Naive B cell (primary cell): Measurements from ENCODE around the gene IL2RA. TPM values are rescaled to one million over a fixed set of nuclear protein-coding genes. Genes with fewer than 3 reads are reported as not detected.

Source experiments
- ATAC-seq, 2 donors: fragments of 150-1000 bp; cut with Tn5 transposase; 2 replicates each; pipeline ENCODE4 v1.10.0; 2021; ENCODE audit warnings: low read depth in 2 of 2, mild to moderate bottlenecking in 2 of 2, moderate library complexity in 2 of 2
- DNase-seq: peaks from one replicate; pipeline ENCODE4 v3.0.0; 2022
- H3K27ac Mint-ChIP-seq, 6 donors: one replicate each; pipeline ENCODE4 v1.8.0; 2020 to 2022; ENCODE audit warnings: mild to moderate bottlenecking in 6 of 6, mixed read lengths in 6 of 6, moderate library complexity in 5 of 6, inconsistent platforms in 2 of 6
- H3K27me3 Mint-ChIP-seq, 3 donors: one replicate each; pipeline ENCODE4 v1.8.0; 2021 to 2022; ENCODE audit warnings: mixed read lengths in 3 of 3, mild to moderate bottlenecking in 1 of 3
- H3K36me3 Mint-ChIP-seq, 2 donors: one replicate each; pipeline ENCODE4 v1.8.0; 2020 to 2022; ENCODE audit warnings: mixed read lengths in 2 of 2, inconsistent platforms in 1 of 2, mild to moderate bottlenecking in 1 of 2
- H3K4me1 Mint-ChIP-seq, 3 donors: one replicate each; pipeline ENCODE4 v1.8.0; 2020 to 2022; ENCODE audit warnings: mixed read lengths in 3 of 3, inconsistent platforms in 1 of 3, mild to moderate bottlenecking in 1 of 3, moderate library complexity in 1 of 3
- H3K4me3 Mint-ChIP-seq, 8 donors: one replicate each; pipeline ENCODE4 v1.8.0; 2020 to 2022; ENCODE audit warnings: mild to moderate bottlenecking in 8 of 8, mixed read lengths in 8 of 8, moderate library complexity in 8 of 8, inconsistent platforms in 2 of 8
- H3K9me3 Mint-ChIP-seq, 7 donors: one replicate each; pipeline ENCODE4 v1.8.0; 2020 to 2022; ENCODE audit warnings: mixed read lengths in 7 of 7, mild to moderate bottlenecking in 5 of 7, inconsistent platforms in 2 of 7, moderate library complexity in 1 of 7
- polyA plus RNA-seq, 6 donors: library from polyadenylated mRNA; unstranded; fragments of 300-500 nt; fragmentation: Illumina TruSeq; gene quantifications; one replicate each; pipeline ENCODE4 v1.2.3, GENCODE V29; 2021; ENCODE audit warnings: low read depth in 6 of 6

Gene IL2RA
- polyA plus RNA-seq, 6 donors from 2014 or later: 1.8 to 9.2 (median 4.7) TPM

DNA sequence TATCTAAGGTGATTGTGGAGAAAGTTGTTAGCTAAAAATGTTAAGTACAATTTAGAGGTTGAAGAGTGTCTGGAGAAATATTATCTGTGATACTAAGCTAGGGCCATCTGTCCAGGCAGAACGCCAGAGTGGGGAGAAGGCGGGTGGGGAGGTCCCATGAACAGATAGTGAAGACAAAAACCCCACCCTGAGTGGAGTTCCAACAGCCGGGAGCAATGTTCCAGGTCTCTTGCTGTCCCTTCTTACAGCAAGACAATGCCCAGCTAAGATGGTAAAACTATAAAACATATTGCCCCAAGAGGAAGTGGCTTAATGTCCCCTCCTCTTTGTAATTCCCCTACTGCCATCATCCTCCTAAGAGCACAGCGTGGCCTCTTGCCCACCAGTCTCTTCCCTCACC, 74.4 kb downstream of the IL2RA start:
- ATAC-seq: peak; percentile 64 to 80
- Mint-ChIP-seq H3K27me3 (peaks cover 0 to 17% (median 8%) of the 10 kb centered on the region in 3 donors), H3K9me3 (peaks cover 5 to 18% (median 13%) of the 10 kb centered on the region in 7 donors), H3K4me3 (no peak overlapping the region), H3K36me3 (peaks cover 4 to 8% of the 10 kb centered on the region in 2 donors), H3K4me1 (peaks cover 10 to 11% (median 10%) of the 10 kb centered on the region in 3 donors), H3K27ac (peak overlapping the region in 5 of 6 donors; percentile 2 to 96 (median 54))
- no peak for DNase-seq

DNA sequence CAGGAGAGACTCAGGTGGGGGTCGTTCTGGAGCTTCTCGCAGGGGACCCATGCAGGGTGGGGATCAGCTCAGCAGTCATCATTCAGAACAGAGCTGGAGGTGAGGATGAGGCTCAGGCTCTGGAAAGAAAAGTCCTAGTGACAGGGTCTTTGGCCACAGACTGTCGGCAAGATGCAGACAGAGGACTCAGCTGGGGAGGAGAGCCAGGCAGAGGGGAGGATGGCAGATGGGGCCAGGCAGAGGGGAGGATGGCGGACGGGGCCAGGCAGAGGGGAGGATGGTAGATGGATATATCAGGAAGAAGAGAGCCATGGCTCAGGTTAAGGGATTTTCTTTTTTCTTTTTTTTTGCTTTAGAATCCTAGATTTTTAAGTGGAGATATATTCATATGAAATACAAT, 77.1 kb downstream of the IL2RA start:
- no peaks in the 10 kb centered on the region for H3K9me3 Mint-ChIP-seq
- H3K27me3 Mint-ChIP-seq: peaks cover 0 to 15% (median 8%) of the 10 kb centered on the region in 3 donors
- H3K4me1 Mint-ChIP-seq: peaks cover 10 to 11% (median 10%) of the 10 kb centered on the region in 3 donors
- H3K4me3 Mint-ChIP-seq: no peak overlapping the region
- no peak for DNase-seq
- peak overlapping the region in 1 of 6 donors; percentile 41 for H3K27ac Mint-ChIP-seq
- ATAC-seq: no peak
- H3K36me3 Mint-ChIP-seq: no peaks in the 10 kb centered on the region

DNA sequence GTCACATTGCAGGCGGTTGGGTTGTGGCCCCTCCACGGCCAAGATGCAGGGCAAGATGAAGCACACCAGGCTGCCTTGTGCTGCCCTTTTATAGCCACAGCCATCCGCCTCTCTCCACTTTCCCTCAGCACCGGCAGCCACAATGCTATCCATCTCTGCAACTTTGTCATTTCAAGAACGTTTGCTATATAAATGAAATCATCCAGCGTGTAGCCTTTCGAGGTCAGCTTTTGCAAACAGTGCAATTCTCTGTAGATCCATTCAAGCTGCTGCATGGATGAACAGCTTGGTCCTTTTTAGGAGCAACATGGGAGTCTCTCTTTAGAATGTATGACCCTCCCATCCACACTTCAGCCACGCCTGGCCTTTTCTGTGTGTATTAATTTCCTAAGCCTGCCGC, 78.4 kb downstream of the IL2RA start:
- H3K27ac Mint-ChIP-seq: no peak overlapping the region
- no peak for DNase-seq
- H3K4me3 Mint-ChIP-seq: peak overlapping the region in 1 of 8 donors; percentile 72

DNA sequence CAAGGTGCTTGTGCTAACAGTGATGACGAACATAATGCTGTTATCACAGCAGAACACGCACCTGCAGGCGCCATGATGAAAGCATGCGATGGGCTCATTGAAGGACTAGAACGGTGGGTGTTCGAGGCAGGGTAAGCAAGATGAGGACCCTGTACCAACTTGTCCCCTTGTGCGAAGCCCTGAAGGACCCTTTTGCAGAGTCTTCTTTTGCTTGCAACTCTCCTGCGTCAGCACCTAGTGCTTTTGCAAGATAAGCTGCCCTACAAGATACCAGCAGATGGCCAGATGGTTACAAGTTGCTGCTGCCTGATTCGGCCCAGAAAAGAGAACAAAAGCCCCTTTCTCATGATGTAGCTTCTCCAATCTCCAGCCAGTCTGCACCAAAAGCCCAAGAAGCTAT, 80.6 kb downstream of the IL2RA start:
- peaks cover 1 to 4% (median 1%) of the 10 kb centered on the region in 3 donors for H3K4me1 Mint-ChIP-seq
- H3K36me3 Mint-ChIP-seq: no peaks in the 10 kb centered on the region
- peak overlapping the region in 2 of 8 donors; percentile 13 to 48 for H3K4me3 Mint-ChIP-seq
- no peak overlapping the region for H3K27ac Mint-ChIP-seq
- ATAC-seq: no peak
- no peaks in the 10 kb centered on the region for H3K9me3 Mint-ChIP-seq
- no peak for DNase-seq
- H3K27me3 Mint-ChIP-seq: peaks cover 0 to 15% (median 8%) of the 10 kb centered on the region in 3 donors

More for the DNA sequence above, 78.4 kb downstream of the IL2RA start:
- Mint-ChIP-seq H3K9me3 (no peaks in the 10 kb centered on the region), H3K36me3 (no peaks in the 10 kb centered on the region), H3K4me1 (peaks cover 10 to 11% (median 10%) of the 10 kb centered on the region in 3 donors), H3K27me3 (peaks cover 0 to 15% (median 8%) of the 10 kb centered on the region in 3 donors)
- ATAC-seq: no peak

DNA sequence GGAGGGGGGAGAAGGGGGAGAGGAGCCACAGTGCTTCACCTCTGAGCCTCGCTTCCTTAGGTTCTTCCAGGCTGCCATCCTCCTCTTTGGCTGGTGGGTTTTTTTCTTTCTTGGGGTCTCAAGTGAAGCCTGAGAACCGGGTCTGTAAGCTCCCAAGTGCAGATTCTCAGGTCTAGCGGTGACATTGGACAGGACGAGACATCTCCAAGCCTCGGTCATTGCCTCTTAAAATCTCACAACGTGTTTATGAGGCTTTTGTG, 84.0 kb downstream of the IL2RA start:
- Mint-ChIP-seq H3K4me3 (peak overlapping the region; percentile 85 to 98 (median 94)), H3K4me1 (peaks cover 14 to 29% (median 23%) of the 10 kb centered on the region in 3 donors), H3K36me3 (no peaks in the 10 kb centered on the region), H3K9me3 (no peaks in the 10 kb centered on the region), H3K27ac (peak overlapping the region in 5 of 6 donors; percentile 34 to 97 (median 84)), H3K27me3 (peaks cover 0 to 5% (median 0%) of the 10 kb centered on the region in 3 donors)
- DNase-seq (no peak), ATAC-seq (no peak)

DNA sequence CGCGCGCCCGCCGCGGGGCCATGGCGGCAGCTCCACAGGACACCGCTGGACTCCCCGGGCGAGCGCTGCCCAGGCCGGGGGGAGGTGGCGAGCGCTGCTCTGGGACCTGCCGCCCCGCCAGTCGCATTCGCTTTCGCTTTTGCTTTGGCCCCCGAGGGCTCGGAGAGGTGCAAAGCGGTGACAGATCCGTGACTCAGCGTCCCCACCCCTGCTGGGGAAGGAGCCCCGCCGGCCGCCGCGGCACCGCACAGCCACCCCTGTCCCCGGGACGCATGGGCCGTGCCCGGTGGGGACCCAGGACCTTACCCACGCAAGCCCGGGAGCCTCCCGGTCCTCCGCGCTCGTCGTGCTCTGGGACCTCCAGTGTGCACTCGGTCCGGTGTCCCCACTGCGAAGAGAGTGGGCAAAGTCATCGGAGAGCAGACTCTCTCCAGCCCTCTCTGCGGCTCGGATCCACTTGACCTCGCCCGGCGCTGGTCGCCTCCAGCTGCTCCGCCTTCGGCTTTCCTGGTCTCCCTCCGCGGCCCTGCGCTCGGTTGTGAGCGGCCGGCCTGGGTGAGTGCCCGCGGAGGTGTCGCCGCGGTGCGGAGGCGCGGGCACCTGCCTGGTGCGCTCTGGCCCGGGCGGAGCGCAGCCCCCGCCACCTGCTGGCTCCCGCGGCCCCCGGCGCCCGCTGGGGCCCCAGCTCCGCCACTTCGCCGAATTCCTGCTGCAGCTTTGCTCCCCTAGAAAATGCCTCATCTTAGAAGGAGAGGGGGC, 84.5 kb downstream of the IL2RA start, which contains the start of gene IL15RA:
TSS of gene IL15RA (minus strand) at position 73 of the 759 bp plus-strand sequence. CDS start at position 22, 51 bp downstream.
- Mint-ChIP-seq H3K9me3 (no peaks in the 10 kb centered on the region), H3K36me3 (no peaks in the 10 kb centered on the region), H3K4me1 (peaks cover 14 to 29% (median 23%) of the 10 kb centered on the region in 3 donors), H3K27ac (peak within 1 kb of the TSS; percentile 87 to 97 (median 93)), H3K4me3 (peak within 1 kb of the TSS; percentile 90 to 98 (median 94)), H3K27me3 (peaks cover 0 to 5% (median 0%) of the 10 kb centered on the region in 3 donors)
- peak; percentile 76 for DNase-seq
- ATAC-seq: peak; percentile 73

DNA sequence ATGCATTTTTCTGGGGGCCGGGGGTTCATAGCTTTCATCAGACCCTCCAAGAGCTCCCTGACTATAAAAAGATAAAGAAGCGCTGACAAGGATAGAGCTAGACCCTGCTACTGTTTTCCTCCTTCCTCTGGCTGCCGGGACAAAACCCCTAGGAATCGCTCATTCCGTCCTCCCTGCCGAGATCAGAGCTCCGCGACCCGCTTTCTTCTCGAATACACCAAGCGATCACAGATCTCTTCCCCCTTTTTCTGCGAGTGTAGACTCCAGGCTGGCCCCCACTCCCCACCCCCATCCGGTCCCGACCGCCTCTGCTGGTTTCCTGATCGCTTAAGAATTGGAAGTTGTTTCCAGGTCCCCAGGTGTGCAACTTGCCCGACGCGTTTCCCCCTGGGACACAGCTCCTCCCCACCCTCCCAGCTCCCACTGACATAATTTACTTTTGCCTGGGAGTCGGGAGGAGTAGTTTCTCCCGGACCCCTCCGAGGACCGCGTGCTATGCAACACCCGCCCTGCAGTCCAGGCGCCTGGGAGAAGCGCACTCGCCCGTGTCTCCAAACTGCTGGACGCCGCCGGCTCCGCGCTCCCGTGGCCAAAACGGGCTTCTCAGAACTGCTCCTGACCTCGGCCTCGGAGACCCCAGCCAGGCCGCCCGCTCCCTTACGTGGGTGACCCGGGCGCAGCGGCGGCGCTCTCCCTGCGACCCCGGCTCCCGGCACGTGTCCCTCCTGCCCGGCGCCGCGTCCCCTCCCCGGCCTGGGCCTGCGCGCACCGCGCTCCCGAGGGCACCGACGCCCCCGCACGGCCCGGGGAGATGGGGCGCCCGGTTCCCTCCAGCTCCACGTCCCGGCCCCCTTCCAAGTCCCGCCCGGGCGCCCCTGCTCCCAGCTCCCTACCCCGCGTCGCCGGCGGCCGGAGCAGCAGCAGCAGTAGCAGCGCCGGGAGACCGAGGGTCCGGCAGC, 85.4 kb downstream of the IL2RA start:
- H3K9me3 Mint-ChIP-seq: no peaks in the 10 kb centered on the region
- DNase-seq: peak; percentile 10
- no peaks in the 10 kb centered on the region for H3K36me3 Mint-ChIP-seq

DNA sequence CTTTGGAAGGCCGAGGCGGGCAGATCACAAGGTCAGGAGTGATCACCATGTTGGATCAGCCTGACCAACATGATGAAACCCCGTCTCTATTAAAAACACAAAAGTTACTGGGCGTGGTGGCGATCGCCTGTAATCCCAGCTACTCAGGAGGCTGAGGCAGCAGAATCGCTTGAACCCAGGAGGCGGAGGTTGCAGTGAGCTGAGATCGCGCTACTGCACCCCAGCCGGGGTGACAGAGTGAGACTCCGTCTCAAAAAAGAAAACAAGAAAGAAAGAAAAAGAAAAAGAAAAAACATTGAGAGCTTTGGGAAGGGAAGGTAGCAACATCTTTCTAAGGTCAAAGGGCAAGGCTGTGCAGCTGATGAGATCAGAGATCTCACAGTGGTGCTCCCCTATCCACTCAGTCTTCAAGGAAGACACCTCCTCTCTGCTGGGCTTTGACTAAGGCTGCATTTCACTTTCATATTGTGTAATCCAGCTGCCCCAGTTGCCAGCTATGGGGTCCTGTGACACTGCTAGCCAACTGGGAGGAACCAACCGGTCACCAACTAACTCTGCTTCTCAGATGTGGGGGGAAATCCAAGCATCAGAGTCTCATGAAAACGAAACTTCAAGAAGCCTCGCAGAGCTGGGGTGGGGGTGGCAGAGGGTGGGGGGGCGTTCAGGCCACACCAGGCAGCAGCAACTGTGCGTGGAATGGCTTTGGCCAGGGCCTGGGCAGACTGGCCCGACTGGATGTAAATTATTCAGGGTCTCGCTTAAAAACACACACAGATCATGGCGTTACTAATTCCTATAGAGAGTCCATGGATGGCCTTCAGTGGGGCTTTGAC, 86.3 kb downstream of the IL2RA start:
- Mint-ChIP-seq H3K9me3 (no peaks in the 10 kb centered on the region), H3K27ac (peak overlapping the region; percentile 41 to 96 (median 90)), H3K36me3 (no peaks in the 10 kb centered on the region), H3K27me3 (peaks cover 0 to 5% (median 0%) of the 10 kb centered on the region in 3 donors), H3K4me1 (peaks cover 25 to 33% (median 32%) of the 10 kb centered on the region in 3 donors), H3K4me3 (peak overlapping the region; percentile 90 to 98 (median 94))
- DNase-seq (peak; percentile 62), ATAC-seq (peak; percentile 69 to 73)

More for the DNA sequence above, 85.4 kb downstream of the IL2RA start:
- Mint-ChIP-seq H3K27me3 (peaks cover 0 to 5% (median 0%) of the 10 kb centered on the region in 3 donors), H3K27ac (peak overlapping the region; percentile 56 to 96 (median 90)), H3K4me1 (peaks cover 17 to 29% (median 26%) of the 10 kb centered on the region in 3 donors), H3K4me3 (peak overlapping the region; percentile 90 to 98 (median 94))
- ATAC-seq: peak in 1 of 2 donors; percentile 1

DNA sequence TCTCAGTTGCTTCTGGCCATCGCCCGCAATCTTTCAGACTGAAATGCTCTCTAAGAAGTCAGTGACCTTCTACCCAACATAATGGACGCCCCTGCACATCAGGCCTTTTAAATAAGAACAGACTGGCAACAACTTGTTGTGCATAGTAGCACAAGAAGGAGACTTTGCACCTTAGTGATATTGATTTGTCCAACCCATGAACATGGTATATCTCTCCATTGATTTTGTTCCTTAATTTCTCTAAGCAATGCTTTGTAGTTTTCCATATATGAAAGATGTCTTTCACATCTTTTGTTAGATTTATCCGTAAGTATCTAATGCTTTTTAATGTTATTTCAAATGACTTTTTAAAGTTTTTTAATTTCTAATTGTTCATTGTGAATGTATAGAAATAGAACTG, 89.1 kb downstream of the IL2RA start:
- Mint-ChIP-seq H3K4me3 (peak overlapping the region in 1 of 8 donors; percentile 64), H3K27ac (no peak overlapping the region), H3K27me3 (no peaks in the 10 kb centered on the region), H3K9me3 (no peaks in the 10 kb centered on the region), H3K36me3 (no peaks in the 10 kb centered on the region), H3K4me1 (peaks cover 25 to 33% (median 29%) of the 10 kb centered on the region in 3 donors)
- ATAC-seq (no peak), DNase-seq (no peak)

DNA sequence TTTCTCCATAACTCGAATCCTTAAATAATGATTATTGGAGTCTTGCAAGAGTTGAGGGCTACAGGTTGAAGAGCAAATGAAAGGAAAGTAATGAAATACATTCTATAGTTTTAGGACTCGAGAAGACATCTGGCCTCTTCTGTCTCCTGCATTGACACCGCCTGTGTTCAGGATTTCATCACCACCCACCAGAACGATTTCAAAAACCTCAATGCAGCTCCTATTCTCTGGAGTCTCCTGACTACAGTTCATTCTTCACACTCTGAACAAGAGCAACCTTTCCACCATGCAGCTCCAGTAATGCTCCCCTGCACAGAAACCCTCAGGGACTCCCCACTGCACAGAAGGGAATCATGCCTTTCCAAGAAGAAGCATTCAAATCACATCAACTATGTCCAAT, 90.3 kb downstream of the IL2RA start:
- peaks cover 25 to 33% (median 29%) of the 10 kb centered on the region in 3 donors for H3K4me1 Mint-ChIP-seq
- no peak for DNase-seq
- peak overlapping the region in 3 of 6 donors; percentile 55 to 76 (median 70) for H3K27ac Mint-ChIP-seq
- H3K36me3 Mint-ChIP-seq: no peaks in the 10 kb centered on the region
- no peak overlapping the region for H3K4me3 Mint-ChIP-seq
- H3K9me3 Mint-ChIP-seq: no peaks in the 10 kb centered on the region
- ATAC-seq: no peak
- H3K27me3 Mint-ChIP-seq: no peaks in the 10 kb centered on the region

DNA sequence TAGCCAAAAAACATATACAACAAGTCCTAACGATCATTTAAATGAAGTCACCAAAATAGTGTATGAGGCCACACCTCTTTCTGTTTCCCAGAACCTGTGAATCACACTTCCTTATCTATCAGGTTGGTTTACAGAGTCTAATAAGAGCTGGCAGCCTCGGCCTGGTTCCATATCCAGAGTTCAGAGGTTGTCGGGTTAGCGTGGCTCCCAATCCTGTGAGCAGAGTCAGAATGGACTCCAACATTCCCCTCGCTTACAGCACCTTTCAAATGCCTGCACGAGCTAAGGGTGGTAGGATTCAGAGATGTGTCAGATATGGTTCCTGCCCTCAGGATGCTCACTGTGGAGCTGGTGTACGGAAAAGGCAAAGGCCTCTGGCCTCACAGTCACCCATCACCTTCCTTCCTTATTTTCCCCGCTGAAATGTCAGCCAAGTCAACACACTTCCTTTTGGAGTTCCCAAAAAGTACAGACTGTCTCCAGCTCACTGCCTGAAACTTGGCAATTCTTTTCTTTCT, 90.8 kb downstream of the IL2RA start:
- Mint-ChIP-seq H3K9me3 (no peaks in the 10 kb centered on the region), H3K36me3 (no peaks in the 10 kb centered on the region), H3K4me3 (peak overlapping the region in 2 of 8 donors; percentile 11 to 13), H3K27me3 (no peaks in the 10 kb centered on the region), H3K4me1 (peaks cover 22 to 31% (median 26%) of the 10 kb centered on the region in 3 donors), H3K27ac (peak overlapping the region in 2 of 6 donors; percentile 70 to 76)
- DNase-seq: no peak
- ATAC-seq: no peak

DNA sequence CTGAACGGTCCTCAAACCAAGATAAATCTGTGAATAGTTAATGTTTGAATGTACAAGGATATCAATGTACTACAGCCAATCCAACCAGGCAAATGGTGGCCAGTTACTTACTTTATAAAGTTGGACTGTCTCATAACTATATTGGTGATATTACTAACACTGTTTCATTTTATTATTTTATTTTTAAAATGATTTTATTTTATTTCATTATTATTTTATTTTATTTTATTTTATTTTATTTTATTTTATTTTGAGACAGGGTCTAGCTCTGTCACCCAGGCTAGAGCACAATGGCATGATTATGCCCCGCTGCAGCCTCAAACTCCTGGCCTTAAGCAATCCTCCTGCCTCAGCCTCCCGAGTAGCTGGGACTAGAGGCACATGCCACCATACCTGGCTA, 91.6 kb downstream of the IL2RA start:
- no peak for DNase-seq
- Mint-ChIP-seq H3K4me3 (no peak overlapping the region), H3K9me3 (no peaks in the 10 kb centered on the region)

More for the DNA sequence above, 91.6 kb downstream of the IL2RA start:
- no peaks in the 10 kb centered on the region for H3K36me3 Mint-ChIP-seq
- peak overlapping the region in 2 of 6 donors; percentile 26 to 70 for H3K27ac Mint-ChIP-seq
- H3K4me1 Mint-ChIP-seq: peaks cover 14 to 22% (median 18%) of the 10 kb centered on the region in 3 donors
- no peak for ATAC-seq
- no peaks in the 10 kb centered on the region for H3K27me3 Mint-ChIP-seq
